ENCODE measurements around the gene COLEC11. TPM values are rescaled to one million over a fixed set of nuclear protein-coding genes. Genes with fewer than 3 reads are reported as not detected.

COLEC11 gene
- total RNA-seq, 1 experiment from 2014 or later = 0.20 TPM

GRCh38 chr2:3664925-3665324 lies 70.0 kb downstream of the COLEC11 start:
- Histone ChIP-seq H3K9me3 (replicated peaks) (no peaks in the 10 kb centered on the region), H3K36me3 (no peaks in the 10 kb centered on the region), H3K4me1 (peaks cover 6% of the 10 kb centered on the region), H3K27ac (no peak overlapping the region), H3K27me3 (no peaks in the 10 kb centered on the region), H3K4me3 (no peak overlapping the region)
- DNase-seq = no peak

DNA sequence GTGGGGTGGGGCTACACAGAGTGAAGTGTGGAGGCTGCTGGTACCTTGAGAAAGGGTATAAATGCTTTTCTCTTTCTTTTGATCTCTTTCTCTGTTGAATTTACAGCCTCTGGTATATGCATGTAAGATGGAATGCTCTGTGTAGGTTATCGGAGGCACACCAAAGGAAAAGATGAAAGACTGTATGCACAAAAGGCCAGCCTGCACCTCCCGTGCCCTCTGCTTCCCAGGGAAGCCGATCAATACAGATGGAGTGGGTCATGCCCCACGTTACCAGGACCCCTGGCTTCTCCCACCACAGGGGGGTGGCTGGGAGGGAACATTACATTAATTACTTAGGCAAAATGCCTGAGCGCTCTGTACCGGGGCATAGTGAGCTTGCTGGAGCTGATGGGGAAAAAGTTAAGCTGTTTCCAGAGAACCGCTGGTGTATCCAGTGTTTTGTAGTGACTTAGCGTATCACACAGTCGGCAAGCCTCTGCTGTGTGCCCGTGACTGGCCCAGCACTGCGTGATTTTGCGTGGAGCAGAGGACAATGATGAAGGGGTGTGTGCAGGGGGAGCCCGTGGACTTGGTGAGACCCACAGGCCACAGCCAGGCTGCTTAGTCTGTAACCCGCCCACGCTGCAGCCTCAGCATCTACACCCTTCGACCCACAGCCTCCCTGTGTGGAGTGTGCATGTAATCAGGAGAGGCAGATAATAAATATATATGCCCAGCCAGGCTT lies 71.1 kb downstream of the COLEC11 start:
- no peak overlapping the region for H3K27ac ChIP-seq
- no peak for DNase-seq

DNA sequence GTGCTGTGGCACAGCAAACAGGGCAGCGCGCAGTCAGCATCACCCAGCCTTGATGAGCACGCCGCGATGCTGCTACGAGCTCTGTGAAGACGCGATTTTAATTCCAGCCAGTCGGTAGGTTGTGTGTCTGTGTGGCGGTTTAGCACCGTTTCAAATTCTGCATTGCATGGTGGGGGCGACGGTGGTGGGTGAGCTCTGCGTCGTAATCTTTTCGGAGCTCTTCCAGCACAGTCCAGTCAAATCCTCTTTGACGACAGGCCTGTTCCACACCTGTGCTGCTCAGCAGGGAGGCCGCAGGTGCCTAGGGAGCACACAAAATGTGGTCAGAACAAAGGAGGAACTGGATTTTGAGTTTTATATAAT lies 71.7 kb downstream of the COLEC11 start:
- DNase-seq = no peak
- H3K27me3 ChIP-seq = no peaks in the 10 kb centered on the region
- no peaks in the 10 kb centered on the region for H3K4me1 ChIP-seq
- no peaks in the 10 kb centered on the region for H3K9me3 ChIP-seq (replicated peaks)
- H3K4me3 ChIP-seq = no peak overlapping the region
- no peak overlapping the region for H3K27ac ChIP-seq
- no peaks in the 10 kb centered on the region for H3K36me3 ChIP-seq

More for the DNA sequence above, 71.1 kb downstream of the COLEC11 start:
- H3K9me3 ChIP-seq (replicated peaks) = no peaks in the 10 kb centered on the region
- no peak overlapping the region for H3K4me3 ChIP-seq
- H3K4me1 ChIP-seq = no peaks in the 10 kb centered on the region
- no peaks in the 10 kb centered on the region for H3K36me3 ChIP-seq
- no peaks in the 10 kb centered on the region for H3K27me3 ChIP-seq

DNA sequence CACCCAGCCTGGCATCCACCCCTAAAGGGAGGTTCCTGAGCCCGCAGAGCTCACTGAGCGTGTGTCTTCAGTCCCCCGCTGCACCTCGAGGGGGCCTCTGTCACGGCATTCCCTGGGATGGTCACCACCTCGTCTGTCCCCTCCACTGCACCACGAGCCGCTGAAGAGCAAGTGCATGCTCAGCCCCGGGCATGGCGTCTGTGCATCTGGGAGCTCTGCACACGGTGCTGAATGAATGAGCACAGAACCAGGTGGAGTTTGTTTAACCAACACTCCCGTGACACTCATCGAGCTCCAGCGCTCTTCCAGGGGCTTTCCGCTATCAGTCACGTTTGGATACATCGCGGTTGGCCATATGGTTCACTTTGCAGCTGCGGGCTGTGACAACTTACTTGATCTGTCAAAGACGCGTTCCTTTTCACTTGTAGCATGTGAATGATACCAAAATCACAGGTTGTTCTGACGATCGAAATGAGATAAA lies 72.3 kb downstream of the COLEC11 start:
- Histone ChIP-seq H3K4me1 (no peaks in the 10 kb centered on the region), H3K27ac (no peak overlapping the region), H3K9me3 (replicated peaks) (no peaks in the 10 kb centered on the region), H3K4me3 (no peak overlapping the region), H3K27me3 (no peaks in the 10 kb centered on the region), H3K36me3 (no peaks in the 10 kb centered on the region)
- DNase-seq = no peak

GRCh38 chr2:3669656-3670055 lies 74.7 kb downstream of the COLEC11 start:
- no peaks in the 10 kb centered on the region for H3K4me1 ChIP-seq
- H3K27ac ChIP-seq = no peak overlapping the region
- no peaks in the 10 kb centered on the region for H3K36me3 ChIP-seq
- H3K9me3 ChIP-seq (replicated peaks) = no peaks in the 10 kb centered on the region
- H3K27me3 ChIP-seq = no peaks in the 10 kb centered on the region
- no peak overlapping the region for H3K4me3 ChIP-seq
- no peak for DNase-seq

- Histone ChIP-seq H3K9me3 (replicated peaks) (no peaks in the 10 kb centered on the region), H3K27ac (no peak overlapping the region), H3K4me3 (no peak overlapping the region), H3K36me3 (no peaks in the 10 kb centered on the region), H3K4me1 (no peaks in the 10 kb centered on the region), H3K27me3 (no peaks in the 10 kb centered on the region)
- DNase-seq = no peak
Measured at GRCh38 chr2:3670376-3670775, 75.5 kb downstream of the COLEC11 start.

DNA sequence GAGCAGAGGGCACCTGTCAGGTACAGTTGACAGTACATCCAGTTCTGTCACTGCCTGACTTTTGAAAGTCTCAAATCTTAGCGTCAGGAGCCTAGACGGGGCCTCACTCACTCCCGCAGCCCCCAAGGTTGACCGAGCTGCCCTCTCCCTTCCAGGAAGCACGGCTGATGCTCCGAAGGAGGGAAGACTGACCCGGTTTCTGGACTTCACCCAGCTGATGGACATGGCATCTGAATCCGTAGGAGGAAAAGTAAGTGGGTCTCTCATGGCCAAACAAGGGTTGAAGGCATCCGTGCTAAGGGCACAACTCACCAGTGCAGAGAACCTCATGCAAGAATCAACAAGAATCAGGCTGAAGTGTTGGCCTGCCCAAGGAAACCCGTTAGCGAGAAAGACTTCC lies 76.0 kb downstream of the COLEC11 start:
- H3K4me1 ChIP-seq = no peaks in the 10 kb centered on the region
- no peak for DNase-seq
- H3K9me3 ChIP-seq (replicated peaks) = no peaks in the 10 kb centered on the region
- H3K36me3 ChIP-seq = no peaks in the 10 kb centered on the region
- no peak overlapping the region for H3K4me3 ChIP-seq
- H3K27ac ChIP-seq = no peak overlapping the region
- H3K27me3 ChIP-seq = no peaks in the 10 kb centered on the region

DNA sequence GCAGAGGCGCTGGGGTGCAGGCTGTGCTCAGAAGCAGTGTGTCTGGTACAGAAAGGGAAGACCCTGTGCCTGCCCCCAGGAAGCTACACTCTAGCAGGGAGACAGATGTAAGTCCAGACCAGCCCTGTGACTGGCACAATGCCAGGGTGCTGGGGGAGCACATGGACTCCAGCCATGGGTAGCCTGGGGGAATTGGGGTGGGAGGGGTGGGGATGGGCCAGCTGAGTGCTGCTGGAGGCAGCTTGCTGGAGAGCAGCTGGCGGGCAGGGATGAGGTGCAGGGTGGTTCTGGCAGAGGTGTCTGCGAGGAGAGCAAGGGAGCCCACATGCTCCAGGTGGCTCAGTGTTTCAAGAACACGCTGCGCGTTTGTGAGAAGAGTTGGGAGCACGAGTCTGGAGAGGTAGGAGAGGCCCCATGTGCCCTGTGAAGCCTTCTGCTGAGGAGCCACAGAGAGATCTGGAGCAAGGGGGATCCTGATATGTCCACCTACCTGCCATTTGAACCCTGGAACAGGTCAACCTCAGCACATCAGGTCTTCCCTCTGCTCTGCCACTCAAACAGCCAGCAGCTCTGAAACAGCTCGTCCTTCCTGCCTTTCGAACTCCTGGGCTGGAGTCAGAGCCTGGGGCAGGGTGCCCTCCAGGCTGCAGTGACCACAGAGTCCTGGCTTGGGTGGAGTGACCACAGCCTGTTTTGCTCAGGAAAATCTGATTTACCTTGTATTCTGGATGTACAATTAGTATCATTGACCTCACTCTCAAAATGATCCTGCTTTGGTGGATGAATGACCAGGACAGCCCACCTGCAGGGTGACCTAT lies 78.2 kb downstream of the COLEC11 start:
- H3K36me3 ChIP-seq = no peaks in the 10 kb centered on the region
- DNase-seq = peak in 1 of 2 experiments; percentile 45

GRCh38 chr2:3674066-3674845 lies 79.3 kb downstream of the COLEC11 start:
- Histone ChIP-seq H3K27ac (no peak overlapping the region), H3K36me3 (no peaks in the 10 kb centered on the region), H3K4me1 (no peaks in the 10 kb centered on the region), H3K9me3 (replicated peaks) (no peaks in the 10 kb centered on the region), H3K4me3 (no peak overlapping the region), H3K27me3 (no peaks in the 10 kb centered on the region)
- DNase-seq = no peak

More for the DNA sequence above, 78.2 kb downstream of the COLEC11 start:
- H3K9me3 ChIP-seq (replicated peaks) = no peaks in the 10 kb centered on the region
- H3K4me3 ChIP-seq = no peak overlapping the region
- no peaks in the 10 kb centered on the region for H3K27me3 ChIP-seq
- no peaks in the 10 kb centered on the region for H3K4me1 ChIP-seq
- H3K27ac ChIP-seq = no peak overlapping the region

DNA sequence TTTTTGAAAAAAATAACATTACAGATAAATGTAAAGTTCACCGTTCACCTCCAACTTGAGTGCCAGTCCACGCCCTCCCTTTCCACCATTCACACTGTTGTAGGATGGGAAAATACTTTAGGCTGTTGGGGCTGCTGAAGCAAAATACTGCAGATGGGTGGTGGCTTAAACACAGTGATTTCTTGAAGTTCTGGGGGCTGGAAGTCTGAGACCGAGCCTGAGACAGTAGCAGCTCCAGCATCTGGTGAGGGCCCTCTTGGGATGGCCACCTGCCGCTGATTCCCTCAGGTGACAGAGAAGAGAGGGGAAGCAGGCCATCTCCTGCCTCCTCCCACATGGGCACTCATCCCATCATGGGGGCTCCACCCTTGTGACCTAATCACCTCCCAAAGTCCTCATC lies 80.8 kb downstream of the COLEC11 start:
- Histone ChIP-seq H3K27me3 (no peaks in the 10 kb centered on the region), H3K4me3 (no peak overlapping the region), H3K9me3 (replicated peaks) (no peaks in the 10 kb centered on the region), H3K4me1 (no peaks in the 10 kb centered on the region), H3K36me3 (no peaks in the 10 kb centered on the region), H3K27ac (no peak overlapping the region)
- no peak for DNase-seq

DNA sequence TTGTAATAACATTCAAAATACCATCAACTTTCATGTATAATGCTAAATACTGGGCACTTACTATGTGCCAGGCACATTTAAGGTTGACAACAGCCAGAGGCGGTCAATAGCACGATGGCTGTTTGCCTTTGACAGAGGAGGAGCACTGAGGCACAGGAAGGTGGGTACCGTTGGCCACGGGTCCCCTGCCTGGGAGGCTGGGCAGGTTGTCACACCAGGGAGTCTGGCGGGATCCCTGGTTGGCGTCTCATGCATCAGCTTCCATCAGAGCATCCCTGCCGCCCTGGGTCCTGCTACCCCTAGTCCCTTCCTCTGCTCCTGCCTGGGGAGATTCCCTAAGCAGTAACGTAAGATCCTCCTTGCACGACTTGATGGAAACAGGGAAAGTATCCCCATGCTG lies 82.5 kb downstream of the COLEC11 start:
- Histone ChIP-seq H3K27ac (no peak overlapping the region), H3K4me3 (no peak overlapping the region), H3K36me3 (no peaks in the 10 kb centered on the region), H3K9me3 (replicated peaks) (no peaks in the 10 kb centered on the region), H3K4me1 (no peaks in the 10 kb centered on the region), H3K27me3 (no peaks in the 10 kb centered on the region)
- no peak for DNase-seq

- no peak overlapping the region for H3K4me3 ChIP-seq
- H3K4me1 ChIP-seq = no peaks in the 10 kb centered on the region
- no peak overlapping the region for H3K27ac ChIP-seq
- no peaks in the 10 kb centered on the region for H3K27me3 ChIP-seq
- no peaks in the 10 kb centered on the region for H3K36me3 ChIP-seq
- no peaks in the 10 kb centered on the region for H3K9me3 ChIP-seq (replicated peaks)
- no peak for DNase-seq
Measured at GRCh38 chr2:3678212-3678611, 83.3 kb downstream of the COLEC11 start.

DNA sequence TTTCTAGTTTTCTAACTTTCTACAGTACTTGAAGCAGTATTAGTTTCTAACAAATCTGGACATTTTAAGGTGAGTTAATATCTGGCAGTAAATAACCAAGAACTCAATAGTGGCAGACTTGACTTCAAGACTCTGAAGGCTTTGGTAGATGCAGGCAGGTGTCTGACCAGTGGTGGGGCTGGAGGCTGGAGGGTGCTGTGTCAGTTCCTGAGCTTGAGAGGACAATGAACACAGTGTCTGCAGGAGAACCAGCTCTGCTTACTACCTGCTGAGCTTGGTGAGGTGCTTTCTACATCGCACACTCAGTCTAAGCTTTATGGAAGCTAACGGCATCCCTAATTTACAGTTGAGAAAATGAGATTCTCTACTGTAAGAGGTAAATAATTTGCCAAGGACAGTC lies 84.3 kb downstream of the COLEC11 start:
- Histone ChIP-seq H3K9me3 (replicated peaks) (no peaks in the 10 kb centered on the region), H3K4me1 (no peaks in the 10 kb centered on the region), H3K4me3 (no peak overlapping the region), H3K27me3 (no peaks in the 10 kb centered on the region), H3K27ac (no peak overlapping the region), H3K36me3 (no peaks in the 10 kb centered on the region)
- no peak for DNase-seq

- no peak for DNase-seq
- Histone ChIP-seq H3K27me3 (no peaks in the 10 kb centered on the region), H3K4me3 (no peak overlapping the region), H3K36me3 (no peaks in the 10 kb centered on the region), H3K9me3 (replicated peaks) (no peaks in the 10 kb centered on the region), H3K27ac (no peak overlapping the region), H3K4me1 (no peaks in the 10 kb centered on the region)
Measured at GRCh38 chr2:3679616-3680393, 84.9 kb downstream of the COLEC11 start.

Data from SJCRH30 (cell line).